Measurements from ENCODE around the gene LARP1.

DNA sequence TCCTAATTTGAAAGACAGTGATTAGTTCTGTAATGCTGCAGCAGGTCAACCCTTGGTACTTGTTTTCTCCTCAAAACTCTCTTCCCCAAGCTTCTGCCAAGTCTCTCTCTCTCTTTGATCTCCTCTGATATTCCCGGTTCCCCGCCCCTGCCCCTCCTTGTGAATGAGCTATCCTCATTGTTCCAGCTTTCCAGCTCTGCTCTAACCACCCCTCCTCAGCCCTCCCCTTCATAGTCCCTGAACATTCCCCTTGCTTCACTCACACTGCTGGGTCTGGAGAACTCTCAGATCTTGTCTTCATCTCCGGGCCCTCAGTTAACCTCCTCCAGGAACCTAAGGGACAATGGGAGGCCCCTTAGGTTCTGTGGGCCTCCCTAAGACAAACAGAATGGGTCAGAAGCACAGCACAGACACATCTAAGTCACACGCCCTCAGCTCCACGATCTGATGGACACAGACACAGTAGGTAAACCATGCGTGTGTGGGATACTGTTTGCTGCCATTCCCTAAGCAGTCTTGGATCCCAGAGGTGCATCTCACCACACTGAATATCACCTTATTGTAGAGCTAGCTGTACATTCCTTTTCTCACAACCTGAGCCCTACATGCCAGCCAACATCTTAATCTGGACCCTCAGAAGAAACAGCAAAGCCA is 17.4 kb upstream of the LARP1 start:
- no peak for TF ChIP-seq ZBTB7A (IDR thresholded peaks at IDR 0.05; ENCODE audit: low read depth)
- no peak for TF ChIP-seq CREB1 (IDR thresholded peaks at IDR 0.05; ENCODE audit: low read depth)
- no peak for TF ChIP-seq USF1 (IDR thresholded peaks at IDR 0.05)
- no peak for TF ChIP-seq MAX (IDR thresholded peaks at IDR 0.05)
- TF ChIP-seq YY1 (IDR thresholded peaks at IDR 0.05; ENCODE audit: low read depth) = no peak
- no peak for TF ChIP-seq RAD21 (IDR thresholded peaks at IDR 0.05; ENCODE audit: low read depth)
- TF ChIP-seq FOXM1 (IDR thresholded peaks at IDR 0.05; ENCODE audit: borderline replicate concordance, low read depth) = no peak
- TF ChIP-seq CEBPB (IDR thresholded peaks at IDR 0.05) = no peak
- TF ChIP-seq EP300 (IDR thresholded peaks at IDR 0.05; ENCODE audit: borderline replicate concordance) = no peak

Data from Ishikawa (cell line).